Activated CD8-positive, alpha-beta T cell treated with anti-CD3 and anti-CD28 coated beads for 36 hours (primary cell): ENCODE data around the gene HMX2. TPM values are rescaled to one million over a fixed set of nuclear protein-coding genes. Genes with fewer than 3 reads are reported as not detected.

Experiments used
- ATAC-seq: fragments of 200-7000 bp; cut with Tn5 transposase; one replicate; pipeline ENCODE4 v1.10.0; 2021; ENCODE audit warnings: mild to moderate bottlenecking, moderate library complexity
- CTCF ChIA-PET: fragments of 350-600 bp; sonication (Branson Sonifier 250); formaldehyde crosslinking; loops from one replicate; lab custom pipeline; 2021; ENCODE audit warnings: antibody characterized with exemption; lab: Charles Lee
- POLR2A ChIA-PET: fragments of 350-600 bp; sonication (Branson Sonifier 250); formaldehyde crosslinking; loops from one replicate; lab custom pipeline; 2021; ENCODE audit warnings: antibody characterized with exemption; lab: Charles Lee
- DNase-seq: peaks from one replicate; pipeline ENCODE4 v3.0.0-alpha.2; 2020
- H3K27ac Mint-ChIP-seq: one replicate; pipeline ENCODE4 v1.8.0; 2021; ENCODE audit warnings: mild to moderate bottlenecking, mixed read lengths
- H3K27me3 Mint-ChIP-seq: one replicate; pipeline ENCODE4 v1.8.0; 2021; ENCODE audit warnings: mixed read lengths
- H3K36me3 Mint-ChIP-seq: one replicate; pipeline ENCODE4 v1.8.0; 2021; ENCODE audit warnings: low read depth, mixed read lengths
- H3K4me1 Mint-ChIP-seq: one replicate; pipeline ENCODE4 v1.8.0; 2021; ENCODE audit warnings: low read depth, mixed read lengths
- H3K4me3 Mint-ChIP-seq: one replicate; pipeline ENCODE4 v1.8.0; 2021; ENCODE audit warnings: mild to moderate bottlenecking, moderate library complexity, mixed read lengths
- H3K9me3 Mint-ChIP-seq: one replicate; pipeline ENCODE4 v1.8.0; 2021; ENCODE audit warnings: mixed read lengths
- intact Hi-C: fragments of 100-400 bp; cut with micrococcal nuclease; formaldehyde crosslinking; loops from one replicate; pipeline ENCODE4 v1.10.0; 2022
- total RNA-seq, 2 experiments: library from RNA; stranded (reverse); gene quantifications; one replicate each; pipeline ENCODE4 v1.2.3, GENCODE V29; 2021
- TF ChIP-seq, protein P1 (sequence below): fragments of 200-600 bp; IDR thresholded peaks from one replicate; pipeline ENCODE4 v1.8.0; 2022; ENCODE audit warnings: antibody characterized with exemption, mild to moderate bottlenecking

The HMX2 gene
- total RNA-seq, 2 experiments from 2014 or later, result 0.43 to 0.90 TPM

DNA sequence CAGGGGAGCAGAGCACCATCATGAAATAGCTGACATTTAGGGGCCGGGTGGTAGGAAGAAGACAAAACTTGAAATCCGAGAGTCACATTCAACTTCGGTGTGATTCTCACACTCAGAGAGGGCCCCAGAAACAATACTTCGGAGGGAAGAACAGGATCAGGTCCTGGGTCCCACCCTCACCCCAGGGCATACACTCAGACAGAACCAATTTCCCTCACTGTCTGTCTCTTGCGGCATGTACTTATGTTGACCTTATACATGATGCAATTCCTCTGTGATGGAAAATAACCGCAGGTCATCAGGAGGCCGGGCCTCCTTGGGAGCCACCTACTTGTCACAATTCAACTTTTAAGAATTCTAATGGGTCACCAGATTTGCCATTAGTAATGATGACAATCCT lies 38.5 kb upstream of the HMX2 start:
- Mint-ChIP-seq H3K4me1 (no peaks in the 10 kb centered on the region), H3K27me3 (peaks cover 4% of the 10 kb centered on the region), H3K9me3 (no peaks in the 10 kb centered on the region), H3K36me3 (no peaks in the 10 kb centered on the region), H3K27ac (no peak overlapping the region), H3K4me3 (no peak overlapping the region)
- intact Hi-C loops, result no loop called here
- CTCF ChIA-PET, result no interaction called here
- POLR2A ChIA-PET, result no interaction called here
- DNase-seq, result no peak
- no peak for ATAC-seq
- TF ChIP-seq, protein P1, sequence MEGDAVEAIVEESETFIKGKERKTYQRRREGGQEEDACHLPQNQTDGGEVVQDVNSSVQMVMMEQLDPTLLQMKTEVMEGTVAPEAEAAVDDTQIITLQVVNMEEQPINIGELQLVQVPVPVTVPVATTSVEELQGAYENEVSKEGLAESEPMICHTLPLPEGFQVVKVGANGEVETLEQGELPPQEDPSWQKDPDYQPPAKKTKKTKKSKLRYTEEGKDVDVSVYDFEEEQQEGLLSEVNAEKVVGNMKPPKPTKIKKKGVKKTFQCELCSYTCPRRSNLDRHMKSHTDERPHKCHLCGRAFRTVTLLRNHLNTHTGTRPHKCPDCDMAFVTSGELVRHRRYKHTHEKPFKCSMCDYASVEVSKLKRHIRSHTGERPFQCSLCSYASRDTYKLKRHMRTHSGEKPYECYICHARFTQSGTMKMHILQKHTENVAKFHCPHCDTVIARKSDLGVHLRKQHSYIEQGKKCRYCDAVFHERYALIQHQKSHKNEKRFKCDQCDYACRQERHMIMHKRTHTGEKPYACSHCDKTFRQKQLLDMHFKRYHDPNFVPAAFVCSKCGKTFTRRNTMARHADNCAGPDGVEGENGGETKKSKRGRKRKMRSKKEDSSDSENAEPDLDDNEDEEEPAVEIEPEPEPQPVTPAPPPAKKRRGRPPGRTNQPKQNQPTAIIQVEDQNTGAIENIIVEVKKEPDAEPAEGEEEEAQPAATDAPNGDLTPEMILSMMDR, result no peak

DNA sequence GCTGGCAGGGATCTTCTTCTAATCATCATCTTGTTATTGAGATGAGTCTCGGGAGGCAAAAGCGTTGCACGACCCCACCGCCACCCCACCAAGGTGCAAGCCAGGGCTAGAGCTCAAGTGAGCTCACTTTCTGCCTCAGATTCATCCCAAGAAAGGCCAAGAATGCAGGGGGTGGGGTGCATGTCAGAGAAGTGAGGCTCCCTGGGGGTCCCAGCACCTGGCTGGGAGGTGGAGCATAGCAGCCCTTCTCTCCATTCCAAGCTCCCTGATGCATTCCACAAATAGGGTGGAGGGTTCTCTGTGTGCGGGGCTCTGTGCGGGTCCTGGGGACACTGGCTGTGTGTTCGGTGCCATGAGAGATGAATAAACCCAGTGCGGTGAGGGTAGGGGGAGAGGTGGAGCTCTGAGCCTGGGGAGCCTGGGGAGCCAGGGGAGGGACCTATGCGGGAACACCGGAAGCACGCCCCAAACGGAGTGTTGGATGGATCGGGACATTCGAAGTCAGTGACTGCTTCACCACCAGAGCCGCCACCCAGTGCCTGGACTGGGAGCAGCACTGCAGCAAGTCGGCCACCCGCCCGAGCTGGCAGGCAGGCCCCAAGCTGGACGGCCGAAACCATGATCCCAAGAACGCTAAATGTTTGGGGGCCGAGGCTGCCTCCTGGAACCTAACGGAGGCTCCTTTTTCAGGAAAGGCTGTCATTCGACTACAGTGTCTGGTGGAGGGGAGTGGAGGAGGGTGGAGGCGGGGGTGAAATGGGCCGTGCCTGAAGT lies 30.1 kb upstream of the HMX2 start:
- TF ChIP-seq, protein P1, result no peak
- ChIA-PET POLR2A (no interaction called here), CTCF (interaction anchor here (1.1 to 1.2 kb wide), 2 partner anchors 72 to 84 kb away, joined by 3 read pairs; no protein-coding TSS in a partner anchor)
- peaks cover 36% of the 10 kb centered on the region for H3K27me3 Mint-ChIP-seq
- no peaks in the 10 kb centered on the region for H3K4me1 Mint-ChIP-seq
- intact Hi-C loops, result no loop called here
- no peaks in the 10 kb centered on the region for H3K9me3 Mint-ChIP-seq
- no peak for DNase-seq
- no peak for ATAC-seq
- no peak overlapping the region for H3K27ac Mint-ChIP-seq
- no peaks in the 10 kb centered on the region for H3K36me3 Mint-ChIP-seq
- no peak overlapping the region for H3K4me3 Mint-ChIP-seq

DNA sequence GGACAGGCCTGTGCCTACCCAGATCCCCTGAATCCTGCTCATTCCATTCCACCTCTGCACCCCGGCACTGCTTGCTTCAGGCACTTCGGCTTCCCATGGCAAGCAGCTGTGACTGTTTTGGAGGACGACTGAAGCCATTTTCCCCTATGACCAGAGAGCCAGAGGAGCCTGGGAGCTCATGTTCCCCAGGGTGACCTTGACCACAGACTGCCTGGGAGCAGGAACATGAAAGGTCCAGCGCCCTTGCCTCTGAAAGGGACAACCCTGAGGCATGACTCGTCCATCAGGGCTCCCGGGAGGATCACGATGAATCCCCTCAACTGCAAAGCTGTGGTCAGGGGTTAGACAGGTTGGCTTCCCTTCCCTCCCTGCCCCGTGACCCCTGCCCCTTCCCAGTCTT lies 28.9 kb upstream of the HMX2 start:
- ChIA-PET CTCF (interaction anchor here (1.2 kb wide), 1 partner anchor 85 kb away, joined by 3 read pairs; no protein-coding TSS in a partner anchor), POLR2A (no interaction called here)
- Mint-ChIP-seq H3K4me1 (no peaks in the 10 kb centered on the region), H3K4me3 (no peak overlapping the region), H3K9me3 (no peaks in the 10 kb centered on the region), H3K27ac (no peak overlapping the region), H3K36me3 (no peaks in the 10 kb centered on the region), H3K27me3 (peaks cover 35% of the 10 kb centered on the region)
- ATAC-seq, result no peak
- DNase-seq, result no peak
- TF ChIP-seq, protein P1, result no peak
- intact Hi-C loops, result no loop called here

DNA sequence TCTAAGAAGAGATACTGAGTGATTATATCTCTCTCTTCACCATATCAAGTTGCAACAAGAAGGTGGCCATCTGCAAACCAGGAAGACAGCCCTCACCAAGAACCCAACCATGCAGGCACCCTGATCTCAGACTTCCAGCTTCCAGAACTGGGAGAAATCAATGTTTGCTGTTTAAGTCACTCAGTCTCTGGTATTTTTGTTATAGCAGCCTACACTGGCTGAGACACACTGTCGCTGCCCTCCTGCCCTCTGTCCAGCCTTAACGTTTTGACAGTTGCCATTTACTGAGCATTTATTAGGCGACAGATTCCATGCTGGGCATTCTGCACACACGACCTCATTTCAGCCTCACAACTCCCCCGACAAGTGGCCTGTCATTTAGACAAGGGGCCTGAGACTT lies 21.7 kb upstream of the HMX2 start:
- no peaks in the 10 kb centered on the region for H3K4me1 Mint-ChIP-seq
- no peaks in the 10 kb centered on the region for H3K9me3 Mint-ChIP-seq
- ATAC-seq, result no peak
- no peak overlapping the region for H3K27ac Mint-ChIP-seq
- no peaks in the 10 kb centered on the region for H3K36me3 Mint-ChIP-seq
- no peak overlapping the region for H3K4me3 Mint-ChIP-seq
- no peak for DNase-seq
- TF ChIP-seq, protein P1, result no peak
- POLR2A ChIA-PET, result no interaction called here
- CTCF ChIA-PET, result no interaction called here
- peaks cover 56% of the 10 kb centered on the region for H3K27me3 Mint-ChIP-seq
- intact Hi-C loops, result no loop called here

DNA sequence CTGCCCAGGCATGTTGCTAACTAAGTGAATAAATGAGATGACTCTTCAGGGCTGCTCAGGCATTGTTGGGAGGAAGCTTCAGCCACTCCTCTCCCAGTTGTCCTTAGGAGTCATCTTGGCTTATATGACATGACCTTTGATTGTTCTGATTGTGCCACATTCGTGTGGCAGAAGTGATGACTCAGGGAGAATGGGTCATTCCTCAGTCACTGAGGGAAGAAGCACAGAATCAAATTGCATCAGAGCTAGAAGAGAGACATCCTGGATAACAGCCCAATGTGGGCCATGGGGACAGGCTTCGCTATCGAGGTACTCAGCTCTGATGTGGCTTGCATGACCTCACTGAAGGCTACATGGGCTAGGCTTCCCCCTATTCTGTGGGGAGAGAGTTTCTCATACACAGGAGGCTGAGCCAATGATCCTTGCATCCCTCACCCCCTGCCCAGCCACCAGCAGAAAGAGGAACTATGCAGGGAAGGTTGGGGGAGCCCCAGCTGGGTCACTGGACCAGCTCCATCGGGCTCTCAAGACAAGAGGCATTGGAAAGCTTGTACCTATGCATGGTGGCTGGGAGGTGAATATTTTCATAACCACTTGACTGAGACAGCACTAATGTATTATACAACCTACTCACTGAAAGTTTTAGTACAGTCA lies 18.2 kb upstream of the HMX2 start:
- H3K4me1 Mint-ChIP-seq, result peaks cover 19% of the 10 kb centered on the region
- TF ChIP-seq, protein P1, result no peak
- ChIA-PET POLR2A (no interaction called here), CTCF (interaction anchor here (1.4 kb wide), 1 partner anchor 248 kb away, joined by 3 read pairs; no protein-coding TSS in a partner anchor)
- no peak for ATAC-seq
- no peaks in the 10 kb centered on the region for H3K36me3 Mint-ChIP-seq
- H3K27me3 Mint-ChIP-seq, result peaks cover 76% of the 10 kb centered on the region
- no peak overlapping the region for H3K4me3 Mint-ChIP-seq
- intact Hi-C loops, result loop anchor here (5.0 kb wide), 1 partner anchor 248 kb away; no protein-coding TSS in a partner anchor
- no peak overlapping the region for H3K27ac Mint-ChIP-seq
- no peak for DNase-seq
- H3K9me3 Mint-ChIP-seq, result no peaks in the 10 kb centered on the region
